Measurements from ENCODE around the gene TTC28. TPM values are rescaled to one million over a fixed set of nuclear protein-coding genes. Genes with fewer than 3 reads are reported as not detected.

TTC28 gene
- total RNA-seq, 4 donors from 2014 or later, result 35.1 to 138 (median 50.8) TPM

- ATAC-seq, result no peak
- peak overlapping the region; percentile 46 to 70 (median 58) for H3K27ac ChIP-seq
- no peaks in the 10 kb centered on the region for H3K27me3 ChIP-seq
- peaks cover 0 to 7% (median 0%) of the 10 kb centered on the region in 3 donors for H3K9me3 ChIP-seq
- no peak overlapping the region for H3K4me3 ChIP-seq
- peaks cover 16 to 64% (median 30%) of the 10 kb centered on the region in 3 donors for H3K4me1 ChIP-seq
- TF ChIP-seq POLR2A (IDR thresholded peaks at IDR 0.05) (no peak), EP300 (IDR thresholded peaks at IDR 0.05) (no peak), CTCF (IDR thresholded peaks at IDR 0.05) (no peak), POLR2AphosphoS5 (IDR thresholded peaks at IDR 0.05) (no peak)
- peaks cover 0 to 4% of the 10 kb centered on the region in 2 donors for H3K36me3 ChIP-seq
- WGBS, 2 donors (ENCODE audit: low coverage in 1 of 2), result 21 to 37% methylated on average over 2 of the region's 2 CpGs
Measured at GRCh38 chr22:28141614-28142013, 538.0 kb downstream of the TTC28 start.

GRCh38 chr22:28139961-28140360, 539.7 kb downstream of the TTC28 start:
- H3K27me3 ChIP-seq, result no peaks in the 10 kb centered on the region
- no peak for ATAC-seq
- H3K4me1 ChIP-seq, result peaks cover 16 to 61% (median 29%) of the 10 kb centered on the region in 3 donors
- TF ChIP-seq POLR2A (IDR thresholded peaks at IDR 0.05) (no peak), CTCF (IDR thresholded peaks at IDR 0.05) (no peak), EP300 (IDR thresholded peaks at IDR 0.05) (no peak), POLR2AphosphoS5 (IDR thresholded peaks at IDR 0.05) (peak; percentile 48)
- H3K36me3 ChIP-seq, result peaks cover 0 to 4% of the 10 kb centered on the region in 2 donors
- H3K9me3 ChIP-seq, result peaks cover 0 to 7% (median 0%) of the 10 kb centered on the region in 3 donors
- H3K27ac ChIP-seq, result peak overlapping the region in 2 of 4 donors; percentile 2 to 48
- H3K4me3 ChIP-seq, result no peak overlapping the region
- 33 to 43% methylated on average over 1 of the region's 2 CpGs for WGBS, 2 donors (ENCODE audit: low coverage in 1 of 2)

- Histone ChIP-seq H3K27ac (peak overlapping the region in 2 of 4 donors; percentile 2 to 48), H3K4me3 (no peak overlapping the region), H3K36me3 (peaks cover 0 to 4% of the 10 kb centered on the region in 2 donors), H3K9me3 (peaks cover 0 to 7% (median 0%) of the 10 kb centered on the region in 3 donors), H3K27me3 (no peaks in the 10 kb centered on the region), H3K4me1 (peaks cover 16 to 57% (median 29%) of the 10 kb centered on the region in 3 donors)
- no peak for TF ChIP-seq CTCF (IDR thresholded peaks at IDR 0.05)
- TF ChIP-seq POLR2A (IDR thresholded peaks at IDR 0.05), result no peak
- no peak for TF ChIP-seq POLR2AphosphoS5 (IDR thresholded peaks at IDR 0.05)
- TF ChIP-seq EP300 (IDR thresholded peaks at IDR 0.05), result no peak
- no peak for ATAC-seq
- 100% methylated on average over 1 of the region's 1 CpG; no CpG with 5 or more reads in 1 of the 2 donors for WGBS, 2 donors (ENCODE audit: low coverage in 1 of 2)
Measured at GRCh38 chr22:28139516-28139915, 540.1 kb downstream of the TTC28 start.

GRCh38 chr22:28137036-28137435, 542.6 kb downstream of the TTC28 start:
- TF ChIP-seq POLR2A (IDR thresholded peaks at IDR 0.05) (no peak), EP300 (IDR thresholded peaks at IDR 0.05) (no peak), POLR2AphosphoS5 (IDR thresholded peaks at IDR 0.05) (no peak), CTCF (IDR thresholded peaks at IDR 0.05) (no peak)
- peaks cover 0 to 4% of the 10 kb centered on the region in 2 donors for H3K36me3 ChIP-seq
- peaks cover 0 to 7% (median 0%) of the 10 kb centered on the region in 3 donors for H3K9me3 ChIP-seq
- ATAC-seq, result no peak
- H3K27ac ChIP-seq, result no peak overlapping the region
- H3K4me1 ChIP-seq, result peaks cover 10 to 32% (median 12%) of the 10 kb centered on the region in 3 donors
- H3K4me3 ChIP-seq, result no peak overlapping the region
- H3K27me3 ChIP-seq, result no peaks in the 10 kb centered on the region
- WGBS, 2 donors (ENCODE audit: low coverage in 1 of 2), result 86 to 100% methylated on average over 2 of the region's 3 CpGs

GRCh38 chr22:28132466-28132865, 547.2 kb downstream of the TTC28 start:
- no peak overlapping the region for H3K4me3 ChIP-seq
- no peak for TF ChIP-seq EP300 (IDR thresholded peaks at IDR 0.05)
- no peak for TF ChIP-seq POLR2A (IDR thresholded peaks at IDR 0.05)
- TF ChIP-seq CTCF (IDR thresholded peaks at IDR 0.05), result no peak
- no peak for TF ChIP-seq POLR2AphosphoS5 (IDR thresholded peaks at IDR 0.05)
- H3K4me1 ChIP-seq, result no peaks in the 10 kb centered on the region
- WGBS, 2 donors (ENCODE audit: low coverage in 1 of 2), result 79 to 80% methylated on average over 1 to 2 of the region's 2 CpGs
- no peak for ATAC-seq
- H3K27me3 ChIP-seq, result no peaks in the 10 kb centered on the region
- no peak overlapping the region for H3K27ac ChIP-seq
- H3K36me3 ChIP-seq, result peaks cover 0 to 2% of the 10 kb centered on the region in 2 donors
- peaks cover 0 to 5% (median 0%) of the 10 kb centered on the region in 3 donors for H3K9me3 ChIP-seq

All from gastroesophageal sphincter (tissue), 4 donors.